HL-60 (cell line): ENCODE measurements around the gene NOS1.

Source experiments
- DNase-seq, 2 experiments: peaks; one replicate each; pipeline ENCODE4 v3.0.0-alpha.2; 2010 to 2020; ENCODE audit warnings: low read depth in 1 of 2, low spot score in 1 of 2
- H3K27ac ChIP-seq: fragments of 250-450 bp; sonication (Bioruptor Pico); replicated peaks from 2 replicates; pipeline ENCODE4 v1.5.1; 2020; ENCODE audit warnings: mild to moderate bottlenecking, moderate library complexity
- H3K27me3 ChIP-seq: fragments of 250-450 bp; sonication (Bioruptor Pico); 2 replicates; pipeline ENCODE4 v1.5.1; 2021; ENCODE audit warnings: mild to moderate bottlenecking, moderate library complexity; ENCODE audit not compliant: insufficient read depth, poor library complexity, severe bottlenecking
- H3K4me3 ChIP-seq: replicated peaks from 2 replicates; pipeline ENCODE4 v1.5.1; 2011; ENCODE audit warnings: mild to moderate bottlenecking, control low read depth, low read length; ENCODE audit not compliant: insufficient read depth
- GABPA ChIP-seq: IDR thresholded peaks from 2 replicates; pipeline ENCODE4 v1.6.1; 2012; ENCODE audit warnings: low read depth
- POLR2AphosphoS5 ChIP-seq: IDR thresholded peaks from 2 replicates; pipeline ENCODE4 v1.6.1; 2012; ENCODE audit warnings: low read depth
- REST ChIP-seq: IDR thresholded peaks from 2 replicates; pipeline ENCODE4 v1.6.1; 2012; ENCODE audit warnings: low read depth; ENCODE audit not compliant: insufficient replicate concordance
- SPI1 ChIP-seq: IDR thresholded peaks from 2 replicates; pipeline ENCODE4 v1.6.1; 2012; ENCODE audit warnings: low read depth, mild to moderate bottlenecking, borderline replicate concordance
- TF ChIP-seq, protein P1 (sequence below): IDR thresholded peaks from one replicate; pipeline ENCODE4 v1.5.1; 2011; ENCODE audit warnings: low read length, control low read depth, inconsistent platforms; ENCODE audit not compliant: insufficient read depth

NOS1 gene

DNA sequence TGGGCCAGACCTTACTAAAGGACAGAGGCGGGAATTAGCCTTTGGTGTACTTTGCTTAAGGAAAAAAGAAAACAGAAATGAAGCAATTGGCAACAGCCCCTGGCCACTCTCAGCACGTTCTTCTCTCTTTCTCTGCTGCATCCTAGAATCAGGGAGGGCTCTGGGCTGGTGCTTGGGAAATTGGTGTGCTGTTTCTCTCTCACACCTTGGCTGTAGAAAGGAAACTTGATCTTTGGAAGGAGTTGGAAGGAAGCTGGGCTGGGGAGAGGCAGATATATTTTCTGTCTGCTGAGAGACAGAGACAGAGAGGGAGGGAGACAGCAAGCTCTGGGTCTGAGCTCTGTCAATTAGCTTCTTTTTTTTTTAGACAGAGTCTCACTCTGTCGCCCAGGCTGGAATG lies 27.4 kb downstream of the NOS1 start:
- Histone ChIP-seq H3K4me3 (no peak overlapping the region), H3K27me3 (peaks cover 13% of the 10 kb centered on the region), H3K27ac (no peak overlapping the region)
- TF ChIP-seq POLR2AphosphoS5 (no peak), GABPA (no peak), REST (no peak), SPI1 (no peak)
- TF ChIP-seq, protein P1, sequence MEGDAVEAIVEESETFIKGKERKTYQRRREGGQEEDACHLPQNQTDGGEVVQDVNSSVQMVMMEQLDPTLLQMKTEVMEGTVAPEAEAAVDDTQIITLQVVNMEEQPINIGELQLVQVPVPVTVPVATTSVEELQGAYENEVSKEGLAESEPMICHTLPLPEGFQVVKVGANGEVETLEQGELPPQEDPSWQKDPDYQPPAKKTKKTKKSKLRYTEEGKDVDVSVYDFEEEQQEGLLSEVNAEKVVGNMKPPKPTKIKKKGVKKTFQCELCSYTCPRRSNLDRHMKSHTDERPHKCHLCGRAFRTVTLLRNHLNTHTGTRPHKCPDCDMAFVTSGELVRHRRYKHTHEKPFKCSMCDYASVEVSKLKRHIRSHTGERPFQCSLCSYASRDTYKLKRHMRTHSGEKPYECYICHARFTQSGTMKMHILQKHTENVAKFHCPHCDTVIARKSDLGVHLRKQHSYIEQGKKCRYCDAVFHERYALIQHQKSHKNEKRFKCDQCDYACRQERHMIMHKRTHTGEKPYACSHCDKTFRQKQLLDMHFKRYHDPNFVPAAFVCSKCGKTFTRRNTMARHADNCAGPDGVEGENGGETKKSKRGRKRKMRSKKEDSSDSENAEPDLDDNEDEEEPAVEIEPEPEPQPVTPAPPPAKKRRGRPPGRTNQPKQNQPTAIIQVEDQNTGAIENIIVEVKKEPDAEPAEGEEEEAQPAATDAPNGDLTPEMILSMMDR = no peak
- no peak for DNase-seq

DNA sequence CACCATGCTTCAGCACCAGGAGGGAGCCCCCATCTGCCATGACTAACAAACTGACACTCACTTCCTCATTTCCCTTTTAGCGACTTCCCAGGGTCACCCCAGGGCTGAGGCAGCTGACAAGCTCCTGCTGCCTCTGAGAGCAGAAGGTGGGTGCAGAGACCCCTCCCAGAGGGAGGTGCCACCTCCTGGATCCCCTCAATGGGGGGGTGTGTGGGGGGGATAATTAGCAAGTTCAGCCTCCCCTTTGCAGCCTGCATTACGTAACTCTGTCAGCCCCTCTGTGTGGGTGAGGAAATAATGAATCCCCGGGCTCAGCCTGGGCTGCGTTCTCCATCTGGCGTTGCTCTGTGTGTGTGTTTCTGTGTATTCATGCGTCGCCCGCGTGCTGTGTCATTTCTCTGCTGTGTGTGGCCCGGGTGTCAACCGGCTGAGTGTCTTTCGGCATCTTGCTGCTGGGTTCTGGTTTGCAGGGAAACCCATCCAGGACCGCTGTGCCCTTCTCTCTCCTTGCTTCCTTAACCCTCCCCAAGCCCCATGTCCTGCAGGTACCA lies 28.0 kb downstream of the NOS1 start:
- peaks cover 13% of the 10 kb centered on the region for H3K27me3 ChIP-seq

GRCh38 chr12:117331691-117332090 lies 29.7 kb downstream of the NOS1 start:
- H3K27me3 ChIP-seq = peaks cover 13% of the 10 kb centered on the region
- no peak overlapping the region for H3K27ac ChIP-seq
- no peak overlapping the region for H3K4me3 ChIP-seq
- DNase-seq = no peak
- TF ChIP-seq REST (no peak), SPI1 (no peak), GABPA (no peak), POLR2AphosphoS5 (no peak)
- TF ChIP-seq, protein P1 = no peak

More for the DNA sequence above, 28.0 kb downstream of the NOS1 start:
- H3K4me3 ChIP-seq = peak overlapping the region; percentile 15
- peak in 1 of 2 experiments; percentile 29 for DNase-seq
- TF ChIP-seq SPI1 (peak; percentile 93), REST (no peak)
- no peak overlapping the region for H3K27ac ChIP-seq

- Histone ChIP-seq H3K27ac (no peak overlapping the region), H3K4me3 (no peak overlapping the region), H3K27me3 (peaks cover 13% of the 10 kb centered on the region)
- no peak for DNase-seq
- TF ChIP-seq POLR2AphosphoS5 (no peak), SPI1 (no peak), GABPA (no peak)
- TF ChIP-seq, protein P1 = no peak
Observed at GRCh38 chr12:117330441-117331113, 30.8 kb downstream of the NOS1 start.
